ENCODE data around the gene RASGRF1.

- TF ChIP-seq CTCF (IDR thresholded peaks at IDR 0.05; ENCODE audit: insufficient read depth, low read length) (no peak), POLR2AphosphoS5 (IDR thresholded peaks at IDR 0.05; ENCODE audit: low read depth) (no peak), SPI1 (IDR thresholded peaks at IDR 0.05; ENCODE audit: borderline replicate concordance, low read depth) (peak; percentile 30; the same call in 1 of the 2 replicates), REST (IDR thresholded peaks at IDR 0.05; ENCODE audit: insufficient replicate concordance, low read depth) (no peak), GABPA (IDR thresholded peaks at IDR 0.05; ENCODE audit: low read depth) (no peak)
These were observed 65.4 kb downstream of the RASGRF1 start for GRCh38 chr15:79025201-79025600.
